GM21526 (cell line): ENCODE results near the gene SNAP29.
"Not testable (repeated sequence)": the region's sequence is repeated elsewhere in the genome, so short reads cannot be mapped to it uniquely, and the experiment has no call there.

Experiments
- ATAC-seq: cut with Tn5 transposase; IDR thresholded peaks from one replicate; pipeline ENCODE4 v1.9.1; 2021; ENCODE audit warnings: moderate library complexity; ENCODE audit not compliant: unreplicated experiment, low FRiP score

The SNAP29 gene

DNA sequence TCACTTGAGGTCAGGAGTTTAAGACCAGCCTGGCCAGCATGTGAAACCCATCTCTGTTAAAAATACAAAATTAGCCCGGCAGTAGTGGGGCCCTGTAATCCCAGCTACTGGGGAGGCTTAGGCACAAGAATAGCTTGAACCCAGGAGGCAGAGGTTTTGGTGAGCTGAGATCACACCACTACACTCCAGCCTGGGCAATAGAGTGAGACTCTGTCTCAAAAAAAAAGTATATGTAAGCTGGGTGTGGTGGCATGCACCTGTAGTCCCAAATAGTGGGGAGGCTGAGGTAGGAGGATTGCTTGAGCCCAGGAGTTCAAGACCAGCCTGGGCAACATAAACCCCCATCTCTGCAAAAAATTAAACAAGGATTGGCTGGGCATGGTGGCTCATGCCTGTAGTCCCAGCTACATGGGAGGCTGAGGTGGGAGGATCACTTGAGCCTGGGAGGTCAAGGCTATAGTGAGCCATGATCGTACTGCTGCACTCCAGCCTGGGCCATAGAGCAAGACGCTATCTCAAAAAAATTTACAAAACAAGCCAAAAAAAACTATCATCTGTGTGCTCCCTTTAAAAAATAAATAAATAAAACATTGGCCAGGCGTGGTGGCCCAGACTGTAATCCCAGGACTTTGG is 69.2 kb downstream of the SNAP29 start:
- no peak for ATAC-seq

DNA sequence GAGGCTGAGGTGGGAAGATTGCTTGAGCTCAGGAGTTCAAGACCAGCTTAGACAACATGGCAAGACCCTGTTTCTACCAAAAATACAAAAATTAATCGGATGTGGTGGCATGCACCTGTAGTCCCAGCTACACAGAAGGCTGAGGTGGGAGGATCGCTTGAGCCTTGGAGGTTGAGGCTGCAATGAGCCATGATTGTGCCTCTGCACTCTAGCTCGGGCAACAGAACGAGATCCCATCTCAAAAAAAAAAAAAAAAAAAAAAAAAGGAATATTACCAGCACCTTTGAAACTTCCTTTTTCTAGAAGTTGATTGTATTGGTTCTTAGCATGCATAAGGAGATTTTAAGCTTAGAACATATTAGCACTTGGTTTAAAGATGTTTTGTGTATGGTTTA is 69.8 kb downstream of the SNAP29 start:
- ATAC-seq = no peak

DNA sequence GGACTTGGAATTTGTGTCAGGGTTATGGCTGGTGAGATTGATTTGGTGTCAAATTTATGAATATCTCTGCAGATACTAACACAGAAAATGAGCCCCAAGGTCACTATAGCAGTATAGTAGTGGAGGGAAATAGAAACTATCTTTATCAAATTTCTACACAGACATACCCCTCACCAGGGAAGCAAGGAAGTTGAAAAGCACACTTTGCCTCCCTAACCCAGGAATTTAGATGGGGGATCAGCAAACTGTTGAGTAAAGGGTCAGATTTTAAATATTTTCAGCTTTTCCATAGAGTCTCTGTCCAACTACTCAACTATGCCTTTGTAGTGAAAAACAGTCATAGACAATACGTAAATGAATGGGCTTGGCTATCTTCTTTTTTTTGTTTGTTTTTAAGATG is 71.2 kb downstream of the SNAP29 start:
- ATAC-seq = no peak

DNA sequence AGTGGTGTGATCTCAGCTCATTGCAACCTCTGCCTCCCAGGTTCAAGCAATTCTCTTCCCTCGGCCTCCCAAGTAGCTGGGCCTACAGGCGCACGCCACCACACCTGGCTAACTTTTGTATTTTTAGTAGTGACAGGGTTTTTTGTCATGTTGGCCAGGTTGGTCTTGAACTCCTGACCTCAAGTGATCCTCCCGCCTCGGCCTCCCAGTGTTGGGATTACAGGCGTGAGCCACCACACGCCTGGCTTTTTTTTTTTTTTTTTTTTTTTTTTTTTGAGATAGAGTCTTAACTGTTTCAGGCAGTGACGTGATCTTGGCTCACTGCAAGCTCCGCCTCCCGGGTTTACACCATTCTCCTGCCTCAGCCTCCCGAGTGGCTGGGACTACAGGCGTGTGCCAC is 71.6 kb downstream of the SNAP29 start:
- ATAC-seq = not testable (repeated sequence)

DNA sequence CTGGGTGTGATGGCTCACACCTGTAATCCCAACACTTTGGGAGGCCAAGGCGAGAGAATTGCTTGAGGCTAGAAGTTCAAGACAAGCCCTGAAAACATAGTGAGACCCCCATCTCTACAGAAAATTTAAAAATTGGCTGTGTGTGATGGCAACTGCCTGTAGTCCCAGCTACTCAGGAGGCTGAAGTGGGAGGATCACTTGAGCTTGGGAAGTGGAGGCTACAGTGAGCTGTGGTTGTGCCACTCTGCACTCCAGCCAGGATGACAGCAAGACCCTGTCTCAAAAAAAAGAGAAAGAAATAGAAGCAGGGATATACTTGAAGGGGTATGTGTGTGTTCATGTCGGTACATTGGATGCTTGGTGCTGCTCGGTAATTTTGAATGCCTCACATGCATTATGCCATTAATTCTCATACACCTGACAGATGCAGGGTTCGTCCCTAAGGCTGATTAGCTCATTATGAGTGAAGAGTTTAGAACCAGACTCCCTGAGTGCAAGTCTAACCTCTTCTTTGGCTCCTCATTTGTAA is 72.4 kb downstream of the SNAP29 start:
- ATAC-seq = no peak

DNA sequence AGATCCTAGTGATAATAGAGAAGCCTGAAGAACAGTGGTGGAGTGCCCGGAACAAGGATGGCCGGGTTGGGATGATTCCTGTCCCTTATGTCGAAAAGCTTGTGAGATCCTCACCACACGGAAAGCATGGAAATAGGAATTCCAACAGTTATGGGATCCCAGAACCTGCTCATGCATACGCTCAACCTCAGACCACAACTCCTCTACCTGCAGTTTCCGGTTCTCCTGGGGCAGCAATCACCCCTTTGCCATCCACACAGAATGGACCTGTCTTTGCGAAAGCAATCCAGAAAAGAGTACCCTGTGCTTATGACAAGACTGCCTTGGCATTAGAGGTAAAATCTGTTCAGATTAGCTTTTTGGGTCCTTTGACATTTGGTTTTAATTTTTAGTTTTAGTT is 75.1 kb downstream of the SNAP29 start:
- ATAC-seq = no peak

DNA sequence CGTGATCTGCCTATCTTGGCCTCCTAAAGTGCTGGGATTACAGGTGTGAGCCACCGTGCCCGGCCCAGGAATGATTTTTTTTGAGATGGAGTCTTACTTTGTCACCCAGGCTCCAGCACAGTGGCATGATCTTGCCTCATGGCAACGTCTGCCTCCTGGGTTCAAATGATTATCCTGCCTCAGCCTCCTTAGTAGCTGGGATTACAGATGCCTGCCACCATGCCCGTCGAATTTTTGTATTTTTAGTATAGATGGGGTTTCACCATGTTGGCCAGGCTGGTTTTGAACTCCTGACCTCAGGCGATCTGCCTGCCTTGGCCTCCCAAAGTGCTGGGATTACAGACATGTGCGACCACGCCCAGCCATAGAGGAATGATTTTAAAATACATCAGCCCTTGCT is 76.2 kb downstream of the SNAP29 start:
- ATAC-seq = not testable (repeated sequence)

DNA sequence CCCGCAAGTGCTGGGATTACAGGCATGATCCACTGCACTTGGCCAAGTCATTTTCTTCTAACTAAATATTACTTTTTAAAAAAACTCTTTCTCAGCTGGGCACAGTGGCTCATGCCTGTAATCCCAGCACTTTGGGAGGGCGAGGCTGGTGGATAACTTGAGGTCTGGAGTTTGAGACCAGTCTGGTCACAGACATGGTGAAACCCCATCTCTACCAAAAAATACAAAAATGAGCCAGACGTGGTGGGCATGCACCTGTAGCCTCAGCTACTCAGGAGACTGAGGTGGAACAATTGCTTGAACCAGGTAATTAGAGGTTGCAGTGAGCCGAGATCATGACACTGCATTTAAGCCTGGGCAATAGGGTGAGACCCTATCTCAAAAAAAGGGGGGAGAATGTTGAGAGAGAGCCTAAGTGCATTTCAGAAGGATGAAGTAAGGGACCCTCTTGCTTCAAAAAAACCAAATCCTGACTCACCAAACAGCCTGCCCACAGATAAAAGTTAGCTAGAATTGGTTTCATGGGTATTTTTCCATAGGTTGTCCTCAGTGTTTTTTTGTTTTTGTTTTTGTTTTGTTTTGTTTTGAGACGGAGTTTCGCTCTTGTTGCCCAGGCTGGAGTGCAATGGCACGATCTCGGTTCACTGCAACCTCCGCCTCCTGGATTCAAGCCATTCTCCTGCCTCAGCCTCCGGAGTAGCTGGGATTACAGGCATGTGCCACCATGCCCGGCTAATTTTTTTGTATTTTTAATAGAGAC is 77.2 kb downstream of the SNAP29 start:
- ATAC-seq = not testable (repeated sequence)

DNA sequence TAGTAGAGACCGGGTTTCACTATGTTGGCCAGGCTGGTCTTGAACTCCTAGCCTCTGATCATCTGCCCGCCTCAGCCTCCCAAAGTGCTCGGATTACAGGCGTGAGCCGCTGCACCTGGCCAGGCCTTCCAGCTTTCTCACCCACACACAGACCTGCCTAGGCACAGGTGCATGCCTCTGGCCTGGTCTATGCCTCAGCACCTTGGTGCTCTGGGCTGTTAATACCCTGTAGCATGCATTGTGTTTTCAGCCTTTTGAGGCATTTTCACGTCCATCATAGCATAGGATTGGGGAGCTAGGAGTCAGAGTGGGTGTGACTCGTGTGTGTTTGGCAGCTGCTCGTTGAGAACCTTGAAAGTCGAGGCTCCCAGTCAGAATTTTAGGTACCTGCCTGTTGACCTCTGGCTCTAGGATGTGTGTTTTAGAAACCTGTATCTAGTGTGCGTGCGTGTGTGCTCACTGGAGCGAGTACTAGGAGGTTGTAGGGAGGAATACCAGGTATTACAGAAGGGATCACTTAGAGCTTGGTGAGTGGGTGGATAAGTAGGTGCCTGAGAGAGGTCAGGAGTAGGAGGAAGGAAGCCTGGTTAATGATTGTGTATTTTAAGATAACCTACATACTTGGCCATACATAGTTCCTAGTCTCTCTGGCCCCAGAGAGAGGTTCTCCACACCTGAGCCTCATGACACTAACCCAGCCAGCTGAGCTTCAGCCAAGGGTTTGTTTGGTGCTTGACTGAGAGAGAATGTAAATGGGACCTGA is 78.4 kb downstream of the SNAP29 start:
- ATAC-seq = no peak

DNA sequence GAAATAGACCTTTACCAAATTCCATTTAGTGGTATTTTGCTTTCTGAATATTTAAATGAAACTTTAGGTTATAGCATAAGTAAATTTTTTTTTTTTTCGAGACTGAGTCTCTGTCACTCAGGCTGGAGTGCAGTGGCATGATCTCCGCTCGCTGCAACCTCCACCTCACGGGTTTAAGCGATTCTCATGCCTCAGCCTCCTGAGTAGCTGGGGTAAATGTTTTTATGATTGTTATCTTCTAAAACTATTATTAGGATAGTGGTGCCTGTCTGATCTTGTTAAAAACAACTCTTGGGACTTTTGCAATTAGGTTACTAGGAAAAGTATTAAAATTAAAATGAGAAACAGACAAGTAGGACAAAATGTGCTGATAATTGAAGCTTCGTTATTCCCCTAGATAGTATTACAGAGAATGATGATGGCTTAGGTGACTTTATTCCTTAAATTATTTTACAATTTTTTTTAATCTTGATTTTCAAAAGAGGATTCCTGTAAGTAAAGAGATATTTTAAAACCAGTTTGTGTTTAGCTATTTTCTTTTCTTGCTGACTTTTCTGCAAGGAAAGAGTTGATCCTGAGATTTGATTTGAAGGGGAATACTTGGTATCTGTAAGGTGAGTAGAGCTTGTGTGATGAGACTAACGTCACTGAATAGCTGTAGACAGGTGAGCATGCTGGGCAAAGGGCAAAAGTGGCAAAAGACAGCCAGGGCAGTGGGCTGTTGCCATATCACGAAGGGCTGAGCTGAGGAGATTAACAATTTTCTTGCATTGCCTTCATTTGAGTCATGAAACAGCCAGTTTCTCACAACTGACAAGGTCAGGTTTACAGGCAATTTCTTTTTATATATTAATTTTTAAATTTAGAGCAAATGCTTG is 79.2 kb downstream of the SNAP29 start:
- no peak for ATAC-seq

DNA sequence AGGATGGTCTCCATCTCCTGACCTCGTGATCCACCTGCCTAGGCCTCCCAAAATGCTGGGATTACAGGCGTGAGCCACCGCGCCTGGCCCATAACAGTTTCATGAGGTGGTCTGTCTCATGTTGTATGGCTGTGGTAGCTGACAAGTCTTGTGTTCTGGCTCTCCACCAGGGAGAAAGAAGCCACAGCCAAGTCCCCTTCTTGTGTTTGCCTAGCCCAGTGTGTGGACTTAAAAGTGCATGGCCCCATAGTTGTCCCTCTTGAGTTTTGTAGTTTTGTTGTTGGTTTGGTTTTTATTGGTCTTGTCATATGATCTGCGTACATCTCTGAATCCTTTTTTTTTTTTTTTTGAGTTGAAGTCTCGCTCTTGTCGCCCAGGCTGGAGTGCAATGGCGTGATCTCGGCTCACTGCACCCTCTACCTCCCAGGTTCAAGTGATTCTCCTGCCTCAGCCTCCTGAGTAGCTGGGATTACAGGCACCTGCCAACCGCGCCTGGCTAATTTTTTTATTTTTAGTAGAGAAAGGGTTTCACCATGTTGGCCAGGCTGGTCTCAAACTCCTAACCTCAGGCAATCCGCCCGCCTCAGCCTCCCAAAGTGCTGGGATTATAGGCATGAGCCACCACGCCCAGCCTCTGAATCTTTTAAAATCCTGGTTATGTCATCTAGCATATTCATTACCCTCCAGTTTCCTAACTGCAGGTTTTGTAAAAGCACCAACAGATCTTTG is 80.8 kb downstream of the SNAP29 start:
- ATAC-seq = not testable (repeated sequence)

DNA sequence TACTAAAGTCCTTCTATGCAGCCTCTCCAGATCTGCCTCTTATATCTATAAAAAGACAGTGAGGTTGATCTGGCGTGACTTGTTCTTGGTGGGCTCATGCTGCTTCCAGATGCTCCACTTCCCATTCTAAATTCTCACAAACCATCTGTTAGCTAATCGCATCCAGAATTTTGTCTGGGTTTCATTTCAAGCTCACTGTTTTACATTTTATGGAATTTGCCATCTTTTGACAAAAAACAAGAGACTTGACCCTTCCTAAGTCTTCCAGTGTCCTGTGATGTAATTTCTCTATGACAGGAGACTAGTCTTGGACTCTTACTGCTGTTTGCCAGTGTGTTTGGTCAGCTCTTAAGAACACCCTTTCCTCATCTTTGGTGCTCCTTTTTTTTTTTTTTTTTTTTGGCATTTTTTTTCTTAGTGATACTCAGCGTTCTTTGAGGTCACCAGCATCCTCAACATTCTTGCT is 81.4 kb downstream of the SNAP29 start:
- ATAC-seq = no peak
